Measurements from ENCODE around the gene NUCB2.
"Not testable (repeated sequence)": the region's sequence is repeated elsewhere in the genome, so short reads cannot be mapped to it uniquely, and the experiment has no call there.

NUCB2 gene

GRCh38 chr11:17268500-17268899 lies 8.0 kb upstream of the NUCB2 start:
- not testable (repeated sequence) for DNase-seq (ENCODE audit: low read depth in 2 of 2)

GRCh38 chr11:17268902-17269301 lies 7.6 kb upstream of the NUCB2 start:
- DNase-seq (ENCODE audit: low read depth in 2 of 2): no peak

GRCh38 chr11:17272801-17273200 lies 3.7 kb upstream of the NUCB2 start:
- DNase-seq (ENCODE audit: low read depth in 2 of 2): no peak

GRCh38 chr11:17273211-17273610 lies 3.3 kb upstream of the NUCB2 start:
- DNase-seq (ENCODE audit: low read depth in 2 of 2): no peak

- DNase-seq (ENCODE audit: low read depth in 2 of 2): no peak
These were observed 2.8 kb upstream of the NUCB2 start for GRCh38 chr11:17273668-17274282.

GRCh38 chr11:17275400-17276235 lies 921 bp upstream of the NUCB2 start:
- DNase-seq (ENCODE audit: low read depth in 2 of 2): no peak

GRCh38 chr11:17277024-17277584 lies 565 bp downstream of the NUCB2 start:
- no peak for DNase-seq (ENCODE audit: low read depth in 2 of 2)

- no peak for DNase-seq (ENCODE audit: low read depth in 2 of 2)
These were observed 4.1 kb downstream of the NUCB2 start for GRCh38 chr11:17280494-17281127.

- DNase-seq (ENCODE audit: low read depth in 2 of 2): no peak
These were observed 9.8 kb downstream of the NUCB2 start for GRCh38 chr11:17286332-17286731.

- DNase-seq (ENCODE audit: low read depth in 2 of 2): no peak
These were observed 10.5 kb downstream of the NUCB2 start for GRCh38 chr11:17287058-17287457.

GRCh38 chr11:17291710-17292109 lies 15.2 kb downstream of the NUCB2 start:
- DNase-seq (ENCODE audit: low read depth in 2 of 2): no peak

- no peak for DNase-seq (ENCODE audit: low read depth in 2 of 2)
These were observed 16.8 kb downstream of the NUCB2 start for GRCh38 chr11:17293311-17293710.

- DNase-seq (ENCODE audit: low read depth in 2 of 2): no peak
These were observed 17.5 kb downstream of the NUCB2 start for GRCh38 chr11:17294033-17294432.

GRCh38 chr11:17296852-17297559 lies 20.5 kb downstream of the NUCB2 start:
- DNase-seq (ENCODE audit: low read depth in 2 of 2): no peak

- no peak for DNase-seq (ENCODE audit: low read depth in 2 of 2)
These were observed 21.8 kb downstream of the NUCB2 start for GRCh38 chr11:17298302-17298701.

- DNase-seq (ENCODE audit: low read depth in 2 of 2): no peak
These were observed 23.8 kb downstream of the NUCB2 start for GRCh38 chr11:17300372-17300771.

GRCh38 chr11:17313349-17314231 lies 37.1 kb downstream of the NUCB2 start:
- DNase-seq (ENCODE audit: low read depth in 2 of 2): no peak

GRCh38 chr11:17314232-17314547 lies 37.7 kb downstream of the NUCB2 start:
- no peak for DNase-seq (ENCODE audit: low read depth in 2 of 2)

GRCh38 chr11:17314904-17315426 lies 38.4 kb downstream of the NUCB2 start:
- DNase-seq (ENCODE audit: low read depth in 2 of 2): no peak

GRCh38 chr11:17328871-17329494 lies 52.4 kb downstream of the NUCB2 start:
- DNase-seq (ENCODE audit: low read depth in 2 of 2): no peak

Measured in stimulated activated CD4-positive, alpha-beta T cell treated with anti-CD3 and anti-CD28 coated beads, Interleukin-1b, Interleukin-23, amount 100 ng/mL, for 4 hours (primary cell).